GM18502 (cell line): Measurements from ENCODE around the gene NCKAP5.

Experiments used
- ATAC-seq: cut with Tn5 transposase; IDR thresholded peaks from one replicate; pipeline ENCODE4 v1.9.1; 2021; ENCODE audit warnings: mild to moderate bottlenecking; ENCODE audit not compliant: unreplicated experiment, poor library complexity

NCKAP5 gene

GRCh38 chr2:133362061-133362476 lies 206.2 kb downstream of the NCKAP5 start:
- no peak for ATAC-seq

- ATAC-seq = peak; percentile 47
Measured at GRCh38 chr2:133360882-133361281, 207.4 kb downstream of the NCKAP5 start.

DNA sequence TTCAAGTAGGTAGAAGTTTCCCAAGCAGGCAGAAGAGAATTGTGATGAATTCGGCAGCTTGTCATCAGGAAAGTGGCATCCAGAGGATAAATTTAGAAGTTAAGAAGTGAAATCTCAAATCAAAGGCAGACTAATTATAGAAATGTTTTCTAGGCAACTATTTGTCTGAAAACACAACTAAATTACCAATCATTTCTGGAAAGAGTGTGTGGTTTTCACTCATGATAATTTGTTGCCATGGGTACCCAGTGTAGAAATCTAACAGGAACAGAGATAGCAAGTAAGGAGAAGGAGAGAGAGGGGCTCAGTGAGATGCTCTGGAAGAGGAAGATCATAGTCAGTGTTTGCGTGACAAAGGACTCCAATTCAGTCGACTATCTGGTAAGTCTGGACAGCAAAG lies 208.1 kb downstream of the NCKAP5 start:
- no peak for ATAC-seq

GRCh38 chr2:133352719-133353118 lies 215.5 kb downstream of the NCKAP5 start:
- ATAC-seq = no peak

GRCh38 chr2:133346654-133347053 lies 221.6 kb downstream of the NCKAP5 start:
- ATAC-seq = no peak

DNA sequence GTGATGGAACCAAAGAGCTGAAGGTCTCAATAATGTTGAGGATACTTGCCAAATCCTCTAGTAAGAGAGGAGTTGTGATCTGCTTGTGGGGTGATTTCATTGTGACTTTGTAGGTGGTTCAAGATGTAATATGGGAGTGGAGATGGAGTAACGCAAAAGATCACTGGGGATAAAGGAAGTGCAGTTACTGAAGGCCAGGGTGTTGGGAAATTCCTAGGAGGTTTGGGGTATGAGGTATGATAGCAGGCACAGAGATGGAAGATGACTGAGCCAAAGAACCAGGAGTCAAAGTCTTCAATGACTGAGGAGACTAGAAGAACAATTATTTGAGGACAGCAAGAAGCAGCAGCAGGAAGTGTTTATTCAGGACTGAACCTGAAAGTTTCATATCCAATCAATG lies 222.6 kb downstream of the NCKAP5 start:
- no peak for ATAC-seq

DNA sequence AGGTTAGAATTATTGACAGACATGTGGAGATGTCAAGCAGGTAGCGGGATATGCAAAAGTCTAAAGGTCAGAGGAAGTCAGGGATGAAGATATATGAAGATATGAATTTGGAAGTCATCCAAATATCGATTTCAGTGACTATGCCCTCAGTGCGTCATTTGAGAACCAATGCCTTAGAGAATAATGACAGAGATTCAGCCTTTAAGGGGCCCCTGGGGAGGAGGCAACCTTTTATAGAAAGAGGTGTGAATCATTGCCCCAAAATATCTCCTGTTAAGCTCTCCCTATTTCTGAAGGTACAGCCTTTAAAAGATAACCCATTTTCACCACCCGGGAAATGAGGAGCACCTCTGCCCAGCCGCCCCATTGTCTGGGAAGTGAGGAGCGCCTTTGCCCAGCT lies 223.4 kb downstream of the NCKAP5 start:
- ATAC-seq = no peak

GRCh38 chr2:133343018-133343352 lies 225.3 kb downstream of the NCKAP5 start:
- ATAC-seq = no peak

GRCh38 chr2:133342286-133343017 lies 225.8 kb downstream of the NCKAP5 start:
- no peak for ATAC-seq

DNA sequence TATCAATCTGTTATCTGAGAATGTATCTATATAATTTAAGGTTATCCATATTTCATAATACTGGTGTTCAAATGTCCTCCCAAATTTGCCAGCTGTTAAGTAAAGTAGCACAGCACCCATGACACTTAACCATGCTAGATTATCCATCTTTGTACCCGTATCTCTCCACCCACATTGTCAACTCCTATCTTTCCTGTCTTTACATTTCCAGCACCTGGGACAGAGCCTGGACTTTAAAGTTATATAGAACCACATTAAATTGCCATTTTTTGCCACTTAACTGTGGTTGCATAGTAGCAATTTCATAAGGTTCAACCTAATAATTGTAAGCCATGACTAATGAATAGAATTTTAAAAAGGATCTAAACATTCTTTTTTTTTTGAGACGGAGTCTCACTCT lies 226.7 kb downstream of the NCKAP5 start:
- no peak for ATAC-seq

GRCh38 chr2:133338224-133338623 lies 230.0 kb downstream of the NCKAP5 start:
- ATAC-seq = no peak

DNA sequence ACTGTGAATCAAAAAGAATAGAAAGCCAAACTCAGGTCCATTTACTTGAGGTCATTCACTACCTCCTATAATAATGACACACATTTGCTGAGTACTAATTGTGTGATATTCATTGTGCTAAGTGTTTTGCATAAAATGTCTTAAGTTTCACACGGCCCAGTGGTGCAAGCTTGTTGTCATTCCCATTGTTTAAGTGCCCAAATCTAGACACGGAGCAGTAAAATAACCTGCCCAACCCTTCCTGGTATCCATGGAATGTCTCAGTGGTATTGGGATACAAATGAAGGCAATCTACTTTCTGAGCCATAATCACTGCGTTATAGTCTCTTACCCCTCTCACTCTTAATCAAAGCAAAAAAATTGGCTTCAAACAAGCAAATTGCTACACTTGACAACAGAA lies 233.3 kb downstream of the NCKAP5 start:
- no peak for ATAC-seq

- no peak for ATAC-seq
Measured at GRCh38 chr2:133333181-133333580, 235.1 kb downstream of the NCKAP5 start.

- no peak for ATAC-seq
Measured at GRCh38 chr2:133331436-133331835, 236.8 kb downstream of the NCKAP5 start.

GRCh38 chr2:133326652-133327397 lies 241.4 kb downstream of the NCKAP5 start:
- ATAC-seq = no peak

GRCh38 chr2:133324150-133324561 lies 244.1 kb downstream of the NCKAP5 start:
- no peak for ATAC-seq

DNA sequence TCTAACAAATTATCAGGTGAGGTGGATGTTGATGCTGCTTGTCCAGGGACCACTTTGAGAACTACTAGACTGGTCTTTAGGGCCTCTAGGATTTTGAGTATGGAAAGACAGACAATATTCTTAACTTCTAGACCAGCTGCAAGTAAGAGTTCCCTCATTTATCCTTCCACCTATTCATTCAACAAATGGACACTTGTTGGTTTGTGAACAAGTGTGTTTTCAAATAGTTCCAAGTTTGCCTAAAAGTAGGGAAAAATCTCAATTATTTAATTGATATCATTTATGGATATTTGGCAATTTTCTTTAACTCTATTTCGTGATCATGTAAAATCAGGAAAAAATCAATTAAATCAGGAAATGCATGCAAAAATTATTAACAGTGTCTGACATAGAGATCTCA lies 245.4 kb downstream of the NCKAP5 start:
- ATAC-seq = no peak

GRCh38 chr2:133317178-133317577 lies 251.1 kb downstream of the NCKAP5 start:
- ATAC-seq = no peak

DNA sequence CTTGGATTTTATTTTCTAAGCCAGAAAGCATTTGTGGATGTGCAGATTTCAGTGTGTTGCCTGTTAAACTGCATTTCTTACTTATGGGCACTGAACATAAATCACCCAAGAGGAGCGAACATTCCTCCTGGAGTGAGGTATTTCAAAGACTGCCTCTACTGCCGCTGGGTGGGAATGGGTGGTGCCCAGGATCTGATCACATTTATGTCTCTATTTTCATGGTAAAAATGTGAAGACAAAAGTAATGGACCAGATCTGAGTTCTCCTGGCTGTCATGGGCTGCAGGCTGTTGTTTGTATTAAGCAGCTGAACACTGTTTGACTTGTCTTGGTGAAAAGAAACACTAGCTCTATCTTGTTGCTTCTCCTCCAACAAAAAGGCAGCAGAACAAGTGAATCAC lies 251.7 kb downstream of the NCKAP5 start:
- ATAC-seq = no peak

DNA sequence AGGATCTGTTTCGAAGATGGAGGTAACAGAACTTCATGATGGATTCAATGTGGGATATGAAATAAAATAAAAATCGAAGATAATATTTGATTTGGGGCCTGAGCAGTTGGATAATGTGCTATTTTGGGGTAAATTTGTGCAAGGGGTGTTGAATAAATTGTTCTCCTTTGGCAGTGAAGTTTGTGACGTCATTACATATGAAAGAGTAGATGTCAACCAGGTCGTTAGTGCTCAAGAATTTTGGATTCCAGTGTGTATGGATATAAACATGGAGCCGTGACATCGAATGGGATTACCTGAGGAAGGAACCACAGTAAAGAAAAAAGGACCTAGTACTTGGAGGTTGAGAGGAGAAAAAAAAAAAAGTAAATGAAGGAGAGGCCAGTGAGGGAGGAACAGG lies 253.0 kb downstream of the NCKAP5 start:
- ATAC-seq = no peak

GRCh38 chr2:133314795-133315194 lies 253.5 kb downstream of the NCKAP5 start:
- no peak for ATAC-seq
